GM23248 (cell line): ENCODE measurements around the gene ACTN1. TPM values are rescaled to one million over a fixed set of nuclear protein-coding genes. Genes with fewer than 3 reads are reported as not detected.
"Not testable (repeated sequence)": the region's sequence is repeated elsewhere in the genome, so short reads cannot be mapped to it uniquely, and the experiment has no call there.

Experiments
- DNase-seq: peaks from one replicate; pipeline ENCODE4 v3.0.0-alpha.2; 2015
- H2AFZ ChIP-seq: fragments of 200-600 bp; sonication (generic); 2 replicates; pipeline ENCODE4 v1.6.1; 2016; ENCODE audit warnings: antibody characterized with exemption
- H3F3A ChIP-seq: fragments of 200-600 bp; sonication (generic); 2 replicates; pipeline ENCODE4 v1.6.1; 2016; ENCODE audit warnings: mild to moderate bottlenecking, antibody characterized with exemption, mixed run types; ENCODE audit not compliant: insufficient read depth
- H3K27ac ChIP-seq: fragments of 200-600 bp; sonication (generic); 2 replicates; pipeline ENCODE4 v1.5.1; 2016; ENCODE audit warnings: mild to moderate bottlenecking
- H3K27me3 ChIP-seq: fragments of 200-600 bp; sonication (generic); replicated peaks from 2 replicates; pipeline ENCODE4 v1.6.1; 2016; ENCODE audit warnings: mild to moderate bottlenecking; ENCODE audit not compliant: insufficient read depth
- H3K36me3 ChIP-seq: fragments of 200-600 bp; sonication (generic); 2 replicates; pipeline ENCODE4 v1.6.1; 2016; ENCODE audit warnings: low read depth, mild to moderate bottlenecking
- H3K4me1 ChIP-seq: fragments of 200-600 bp; sonication (generic); 2 replicates; pipeline ENCODE4 v1.6.1; 2016; ENCODE audit warnings: mild to moderate bottlenecking; ENCODE audit not compliant: insufficient read depth
- H3K4me2 ChIP-seq: fragments of 200-600 bp; sonication (generic); one replicate; pipeline ENCODE4 v1.6.1; 2016; ENCODE audit warnings: mild to moderate bottlenecking; ENCODE audit not compliant: unreplicated experiment
- H3K4me3 ChIP-seq: fragments of 200-600 bp; sonication (generic); 2 replicates; pipeline ENCODE4 v1.5.1; 2016; ENCODE audit warnings: mild to moderate bottlenecking
- H3K79me2 ChIP-seq: fragments of 200-600 bp; sonication (generic); 2 replicates; pipeline ENCODE4 v1.6.1; 2016; ENCODE audit warnings: mild to moderate bottlenecking; ENCODE audit not compliant: insufficient read depth
- H3K9ac ChIP-seq: fragments of 200-600 bp; sonication (generic); 2 replicates; pipeline ENCODE4 v1.6.1; 2016; ENCODE audit warnings: mild to moderate bottlenecking
- H3K9me2 ChIP-seq: fragments of 200-600 bp; sonication (generic); 2 replicates; pipeline ENCODE4 v1.6.1; 2016; ENCODE audit warnings: mixed run types, mild to moderate bottlenecking, moderate library complexity; ENCODE audit not compliant: insufficient read depth
- H3K9me3 ChIP-seq: fragments of 200-600 bp; sonication (generic); one replicate; pipeline ENCODE4 v1.6.1; 2017; ENCODE audit warnings: low read depth
- H4K20me1 ChIP-seq: fragments of 200-600 bp; sonication (generic); 2 replicates; pipeline ENCODE4 v1.6.0; 2016; ENCODE audit not compliant: insufficient read depth
- EZH2 ChIP-seq: fragments of 200-600 bp; sonication (generic); IDR thresholded peaks from 2 replicates; pipeline ENCODE4 v1.6.1; 2018; ENCODE audit warnings: antibody characterized with exemption, mild to moderate bottlenecking; ENCODE audit not compliant: insufficient read depth, poor library complexity, severe bottlenecking
- EZH2phosphoT487 ChIP-seq: fragments of 200-600 bp; sonication (generic); IDR thresholded peaks from 2 replicates; pipeline ENCODE4 v1.6.1; 2018; ENCODE audit warnings: antibody characterized with exemption, moderate library complexity, mild to moderate bottlenecking, low read depth; ENCODE audit not compliant: insufficient read depth
- WGBS, 2 experiments: methylation state at CpG; one replicate each; pipeline ENCODE4 v1.1.6; 2015 to 2017; ENCODE audit warnings: low lambda C conversion rate in 2 of 2, low coverage in 1 of 2; ENCODE audit errors: missing lambda C conversion rate in 2 of 2; 5-methylcytosine and 5-hydroxymethylcytosine counted together
- in situ Hi-C: fragments of 300-500 bp; cut with MboI; formaldehyde crosslinking; loops from 2 replicates; pipeline ENCODE4 v1.15.0; 2020
- polyA plus RNA-seq: library from polyadenylated mRNA; unstranded; fragments of >200 nt; fragmentation: Nextera tagmentation; extraction: Ambion mirVana; gene quantifications from 2 replicates; pipeline ENCODE4 v1.2.1, GENCODE V29; 2016
- total RNA-seq: library from RNA; depleted of rRNA; stranded (reverse); fragments of >200 nt; shearing (Covaris generic); gene quantifications from 2 replicates; pipeline ENCODE4 v1.2.3, GENCODE V29; 2014; rRNA removed

Gene ACTN1
- total RNA-seq (403 and 414 TPM in 2 replicates), polyA plus RNA-seq (593 and 597 TPM in 2 replicates)

- Histone ChIP-seq H4K20me1 (peaks cover 11% of the 10 kb centered on the region), H3K9ac (peak within 1 kb of the TSS; percentile 97), H3K9me3 (no peaks in the 10 kb centered on the region), H3K79me2 (peaks cover 51% of the 10 kb centered on the region), H3K36me3 (no peaks in the 10 kb centered on the region; the same call in 1 of the 2 replicates), H3K9me2 (no peaks in the 10 kb centered on the region), H3K4me2 (peak within 1 kb of the TSS; percentile 95), H3K27ac (peak within 1 kb of the TSS; percentile 91), H3K4me1 (peaks cover 63% of the 10 kb centered on the region), H3K4me3 (peak within 1 kb of the TSS; percentile 96), H3K27me3 (no peaks in the 10 kb centered on the region), H3F3A (peaks cover 63% of the 10 kb centered on the region), H2AFZ (peak within 1 kb of the TSS; percentile 52; the same call in 1 of the 2 replicates)
- TF ChIP-seq EZH2 (no peak), EZH2phosphoT487 (no peak)
- in situ Hi-C loops, result no loop called here
- WGBS, 2 experiments, result 1 to 2% methylated on average over 36 to 65 of the region's 68 CpGs
- peak; percentile 97 for DNase-seq
Observed at GRCh38 chr14:68979021-68979721, at the start of gene ACTN1. Gene ACTN1 (minus strand): TSS chr14:68979302. CDS start chr14:68979056, 246 bp downstream.

- H3K27me3 ChIP-seq, result no peaks in the 10 kb centered on the region
- H3K4me3 ChIP-seq, result no peak overlapping the region
- no peaks in the 10 kb centered on the region for H3K9me3 ChIP-seq
- H3K4me2 ChIP-seq, result no peak overlapping the region
- H3F3A ChIP-seq, result no peaks in the 10 kb centered on the region
- H4K20me1 ChIP-seq, result no peaks in the 10 kb centered on the region
- in situ Hi-C loops, result no loop called here
- H3K79me2 ChIP-seq, result no peaks in the 10 kb centered on the region
- TF ChIP-seq EZH2 (no peak), EZH2phosphoT487 (no peak)
- H3K9me2 ChIP-seq, result no peaks in the 10 kb centered on the region
- no peak for DNase-seq
- no peaks in the 10 kb centered on the region for H3K36me3 ChIP-seq
- no peak overlapping the region for H3K9ac ChIP-seq
- H3K4me1 ChIP-seq, result no peaks in the 10 kb centered on the region
- no peak overlapping the region for H3K27ac ChIP-seq
- 44 to 47% methylated on average over 1 of the region's 1 CpG for WGBS, 2 experiments
- H2AFZ ChIP-seq, result no peak overlapping the region
Observed at GRCh38 chr14:69027242-69027913, 48.3 kb upstream of the ACTN1 start.

- Histone ChIP-seq H3F3A (no peaks in the 10 kb centered on the region), H3K27me3 (no peaks in the 10 kb centered on the region), H3K9me2 (no peaks in the 10 kb centered on the region), H3K9me3 (no peaks in the 10 kb centered on the region), H3K9ac (no peak overlapping the region), H2AFZ (no peak overlapping the region), H3K4me3 (no peak overlapping the region), H4K20me1 (no peaks in the 10 kb centered on the region), H3K79me2 (no peaks in the 10 kb centered on the region), H3K4me1 (no peaks in the 10 kb centered on the region), H3K36me3 (no peaks in the 10 kb centered on the region), H3K27ac (no peak overlapping the region), H3K4me2 (no peak overlapping the region)
- no peak for DNase-seq
- 80 to 81% methylated on average over 4 of the region's 4 CpGs for WGBS, 2 experiments
- TF ChIP-seq EZH2phosphoT487 (no peak), EZH2 (no peak)
- in situ Hi-C loops, result no loop called here
Observed at GRCh38 chr14:69023035-69023434, 43.9 kb upstream of the ACTN1 start.

- H3K4me2 ChIP-seq, H3K36me3 ChIP-seq, H2AFZ ChIP-seq, in situ Hi-C loops, H3K9me3 ChIP-seq, H3K9me2 ChIP-seq, DNase-seq, H3K27ac ChIP-seq, H3F3A ChIP-seq, H3K4me1 ChIP-seq, H3K27me3 ChIP-seq, H3K4me3 ChIP-seq, H3K9ac ChIP-seq, H4K20me1 ChIP-seq, H3K79me2 ChIP-seq: not testable (repeated sequence)
- WGBS, 2 experiments, result 77 to 84% methylated on average over 8 of the region's 8 CpGs
Observed at GRCh38 chr14:69022093-69022492, 43.0 kb upstream of the ACTN1 start.
